Breast epithelium (tissue), 4 donors: ENCODE results near the gene ICOS. TPM values are rescaled to one million over a fixed set of nuclear protein-coding genes. Genes with fewer than 3 reads are reported as not detected.

Source experiments
- DNase-seq, 2 donors: peaks; one replicate each; pipeline ENCODE4 v3.0.0-alpha.2; 2019; ENCODE audit warnings: low spot score in 2 of 2
- H3K27ac ChIP-seq, 2 donors: fragments of 200-600 bp; sonication (generic) in 1 of 2; one replicate each; pipeline ENCODE4 v1.5.1; 2016 to 2019; ENCODE audit warnings: mild to moderate bottlenecking in 1 of 2
- H3K27me3 ChIP-seq, 2 donors: fragments of 200-600 bp; sonication (generic) in 1 of 2; one replicate each; pipeline versions ENCODE4 v1.5.1 to v1.6.0; 2017 to 2019; ENCODE audit warnings: control low read depth in 1 of 2, mild to moderate bottlenecking in 1 of 2
- H3K36me3 ChIP-seq: fragments of 200-600 bp; one replicate; pipeline ENCODE4 v1.5.1; 2019
- H3K4me1 ChIP-seq, 2 donors: fragments of 200-600 bp; sonication (generic); one replicate each; pipeline ENCODE4 v1.5.1; 2016 to 2019; ENCODE audit warnings: control low read depth in 1 of 2
- H3K4me3 ChIP-seq, 3 donors: fragments of 200-600 bp; sonication (generic); 1 replicate in 2 of 3; 2 replicates in 1 of 3; pipeline ENCODE4 v1.5.1; 2016 to 2019; ENCODE audit warnings: mild to moderate bottlenecking in 3 of 3, moderate library complexity in 2 of 3
- H3K9me3 ChIP-seq, 2 donors: fragments of 200-600 bp; sonication (generic) in 1 of 2; one replicate each; pipeline ENCODE4 v1.5.1; 2016 to 2019; ENCODE audit warnings: control low read depth in 1 of 2
- CTCF ChIP-seq, 3 donors: fragments of 450-650 bp; IDR thresholded peaks; one replicate each; pipeline ENCODE4 v1.5.1; 2016 to 2017; ENCODE audit warnings: antibody characterized with exemption in 3 of 3, mild to moderate bottlenecking in 3 of 3, moderate library complexity in 3 of 3
- POLR2A ChIP-seq: fragments of 450-650 bp; IDR thresholded peaks from one replicate; pipeline ENCODE4 v1.6.1; 2016; ENCODE audit warnings: antibody characterized with exemption, mild to moderate bottlenecking, moderate library complexity
- POLR2AphosphoS5 ChIP-seq, 3 donors: sonication (generic); formaldehyde crosslinking; IDR thresholded peaks; one replicate each; pipeline ENCODE4 v1.6.1; 2017; ENCODE audit warnings: antibody characterized with exemption in 3 of 3
- intact Hi-C: fragments of 100-400 bp; cut with DNase I; formaldehyde crosslinking; loops from one replicate; pipeline ENCODE4 v1.15.1; 2023; ENCODE audit warnings: low total_unique reads
- total RNA-seq, 3 donors: library from RNA; depleted of rRNA; stranded (reverse); fragments of >200 nt; gene quantifications; one replicate each; pipeline ENCODE4 v1.1.0, GENCODE V29; 2016

ICOS gene
- total RNA-seq, 3 donors from 2014 or later = 0.33 to 0.64 (median 0.59) TPM

DNA sequence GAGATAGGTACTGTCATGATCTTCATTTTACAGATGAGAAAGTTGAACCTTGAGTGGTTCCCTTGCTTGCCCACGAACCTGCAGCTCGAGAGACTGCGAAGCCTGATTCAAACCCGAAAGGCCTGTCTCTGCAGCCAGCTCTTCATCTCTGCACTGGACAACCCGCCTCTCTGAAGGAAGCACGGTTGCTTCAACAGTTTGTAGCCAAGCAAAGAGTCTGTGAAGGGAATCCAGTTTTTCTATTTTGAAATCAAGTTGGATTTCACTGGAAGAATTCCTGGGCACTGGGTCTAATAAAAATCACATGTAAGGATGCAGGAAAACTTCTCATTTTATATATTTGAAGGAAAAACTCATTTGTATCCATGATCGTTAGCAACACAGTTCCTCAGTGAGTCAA, 21.3 kb upstream of the ICOS start:
- Histone ChIP-seq H3K4me3 (peak overlapping the region in 2 of 3 donors; percentile 22 to 26), H3K27me3 (no peaks in the 10 kb centered on the region), H3K4me1 (no peaks in the 10 kb centered on the region), H3K27ac (peak overlapping the region in 1 of 2 donors; percentile 59), H3K36me3 (no peaks in the 10 kb centered on the region), H3K9me3 (no peaks in the 10 kb centered on the region)
- TF ChIP-seq CTCF (IDR thresholded peaks at IDR 0.05) (no peak), POLR2AphosphoS5 (IDR thresholded peaks at IDR 0.05) (no peak), POLR2A (no peak)
- DNase-seq = no peak
- intact Hi-C loops = no loop called here

- Histone ChIP-seq H3K4me3 (no peak overlapping the region), H3K36me3 (no peaks in the 10 kb centered on the region), H3K4me1 (no peaks in the 10 kb centered on the region), H3K27ac (no peak overlapping the region), H3K27me3 (no peaks in the 10 kb centered on the region), H3K9me3 (no peaks in the 10 kb centered on the region)
- intact Hi-C loops = no loop called here
- TF ChIP-seq POLR2AphosphoS5 (IDR thresholded peaks at IDR 0.05) (no peak), POLR2A (no peak), CTCF (IDR thresholded peaks at IDR 0.05) (no peak)
- no peak for DNase-seq
These were observed 19.8 kb upstream of the ICOS start for GRCh38 chr2:203916756-203917155.

GRCh38 chr2:203918264-203918663, 18.3 kb upstream of the ICOS start:
- intact Hi-C loops = no loop called here
- Histone ChIP-seq H3K9me3 (no peaks in the 10 kb centered on the region), H3K4me1 (no peaks in the 10 kb centered on the region), H3K27ac (peak overlapping the region in 1 of 2 donors; percentile 2), H3K36me3 (no peaks in the 10 kb centered on the region), H3K4me3 (no peak overlapping the region), H3K27me3 (no peaks in the 10 kb centered on the region)
- TF ChIP-seq CTCF (IDR thresholded peaks at IDR 0.05) (no peak), POLR2AphosphoS5 (IDR thresholded peaks at IDR 0.05) (no peak), POLR2A (no peak)
- no peak for DNase-seq

DNA sequence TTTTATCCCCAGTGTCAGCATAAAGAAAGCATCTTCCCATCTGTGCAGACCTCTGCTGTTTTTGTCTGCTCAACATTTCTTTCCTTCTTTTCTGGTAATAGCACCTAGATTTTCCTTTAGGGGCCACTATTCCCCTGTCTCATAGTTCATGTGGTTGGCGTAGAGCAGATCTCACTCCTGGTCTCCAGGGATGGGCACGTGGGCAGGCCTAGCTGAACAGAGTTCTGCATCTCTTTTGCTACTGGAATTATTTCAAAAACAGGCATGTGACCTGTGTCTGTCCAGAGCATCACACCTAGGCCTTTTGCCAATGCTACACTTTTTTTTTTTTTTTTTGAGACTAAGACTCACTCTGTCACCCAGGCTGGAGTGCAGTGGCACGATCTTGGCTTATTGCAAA, 17.7 kb upstream of the ICOS start:
- intact Hi-C loops = no loop called here
- no peak overlapping the region for H3K27ac ChIP-seq

DNA sequence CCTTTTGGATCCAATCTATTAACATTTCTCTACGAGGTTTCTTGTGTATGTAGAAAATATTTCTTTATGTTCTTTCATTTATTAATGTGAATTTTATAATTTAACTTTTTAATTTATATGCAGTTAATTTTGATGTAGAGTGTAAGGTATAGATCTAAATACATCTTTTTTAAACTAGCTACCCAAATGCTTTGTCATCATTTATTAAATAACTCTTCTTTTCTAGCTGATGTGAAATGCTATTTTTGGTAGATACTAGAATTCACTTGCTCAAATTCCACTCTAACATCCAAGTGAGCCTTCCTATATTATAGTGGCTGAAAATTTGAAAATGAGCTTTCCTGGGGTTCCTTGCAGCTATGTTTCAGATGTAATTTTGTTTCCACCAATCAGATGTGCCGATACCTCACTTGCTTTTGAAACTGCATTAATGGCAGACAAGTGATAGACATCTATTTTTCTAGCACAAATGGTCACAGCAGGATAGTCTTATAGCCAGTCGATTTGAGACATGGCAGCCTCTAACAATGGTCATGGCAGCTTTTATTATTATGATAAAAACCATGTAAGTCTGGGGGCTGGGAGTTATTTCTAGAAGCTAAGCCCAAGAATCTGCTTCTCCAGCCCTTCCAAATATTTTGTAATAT, 10.9 kb upstream of the ICOS start:
- Histone ChIP-seq H3K4me1 (no peaks in the 10 kb centered on the region), H3K9me3 (no peaks in the 10 kb centered on the region), H3K4me3 (no peak overlapping the region), H3K27ac (no peak overlapping the region), H3K27me3 (no peaks in the 10 kb centered on the region), H3K36me3 (no peaks in the 10 kb centered on the region)
- TF ChIP-seq CTCF (IDR thresholded peaks at IDR 0.05) = no peak
- TF ChIP-seq POLR2AphosphoS5 (IDR thresholded peaks at IDR 0.05) = no peak
- no peak for TF ChIP-seq POLR2A
- DNase-seq = no peak
- intact Hi-C loops = no loop called here

More for the DNA sequence above, 17.7 kb upstream of the ICOS start:
- Histone ChIP-seq H3K4me3 (no peak overlapping the region), H3K27me3 (no peaks in the 10 kb centered on the region), H3K36me3 (no peaks in the 10 kb centered on the region), H3K9me3 (no peaks in the 10 kb centered on the region), H3K4me1 (no peaks in the 10 kb centered on the region)
- DNase-seq = no peak
- TF ChIP-seq POLR2AphosphoS5 (IDR thresholded peaks at IDR 0.05) (no peak), POLR2A (no peak)
